ENCODE measurements around the gene COL23A1. TPM values are rescaled to one million over a fixed set of nuclear protein-coding genes. Genes with fewer than 3 reads are reported as not detected.

Gene COL23A1
- under 0.01 TPM in 1 of 2 replicates, not detected in the other for total RNA-seq

GRCh38 chr5:178590141-178590923, at the start of gene COL23A1:
COL23A1 (minus strand) TSS chr5:178590393.

DNA sequence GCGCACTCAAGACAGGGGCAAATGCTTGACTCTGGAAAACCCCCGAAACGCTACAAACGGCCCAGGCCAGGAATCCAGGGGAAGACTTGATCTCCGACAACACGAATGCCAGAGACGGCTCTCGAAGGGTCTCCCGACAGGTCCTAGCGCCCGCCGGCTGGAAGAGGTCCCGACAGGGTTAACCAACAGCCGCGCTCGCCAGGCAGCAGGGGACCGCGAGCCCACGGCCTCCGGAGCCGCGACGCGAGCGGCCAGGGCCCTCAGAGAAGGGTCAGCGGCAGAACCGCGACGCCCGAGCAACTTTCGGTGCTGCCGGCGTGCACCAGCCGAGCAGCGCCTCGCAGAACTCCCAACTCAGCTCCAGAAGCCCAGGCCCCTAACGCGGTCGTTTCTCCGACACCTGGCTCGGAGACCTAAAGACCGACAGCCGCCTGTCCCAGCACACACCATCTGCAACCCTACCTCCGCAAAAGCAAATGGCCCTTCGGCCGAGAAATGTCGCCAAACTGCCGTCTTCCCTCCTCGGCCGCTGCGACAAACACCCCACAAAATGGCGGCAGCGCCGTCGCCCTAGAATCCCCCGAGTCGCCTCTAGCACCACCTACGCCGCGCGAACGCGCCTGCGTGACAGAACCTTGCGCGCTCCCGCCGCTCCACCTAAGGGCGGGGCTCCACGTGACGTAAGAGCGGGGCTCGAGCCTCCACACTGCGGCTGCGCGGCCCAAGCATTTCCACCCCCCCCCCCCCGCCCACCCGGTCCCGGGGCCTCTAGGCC, 36.5 kb upstream of the COL23A1 start, which contains the start of gene CLK4:
CLK4 (minus strand) TSS at position 567 of the 775 bp plus-strand sequence. CDS start 3,634 bp downstream, outside the sequence.

DNA sequence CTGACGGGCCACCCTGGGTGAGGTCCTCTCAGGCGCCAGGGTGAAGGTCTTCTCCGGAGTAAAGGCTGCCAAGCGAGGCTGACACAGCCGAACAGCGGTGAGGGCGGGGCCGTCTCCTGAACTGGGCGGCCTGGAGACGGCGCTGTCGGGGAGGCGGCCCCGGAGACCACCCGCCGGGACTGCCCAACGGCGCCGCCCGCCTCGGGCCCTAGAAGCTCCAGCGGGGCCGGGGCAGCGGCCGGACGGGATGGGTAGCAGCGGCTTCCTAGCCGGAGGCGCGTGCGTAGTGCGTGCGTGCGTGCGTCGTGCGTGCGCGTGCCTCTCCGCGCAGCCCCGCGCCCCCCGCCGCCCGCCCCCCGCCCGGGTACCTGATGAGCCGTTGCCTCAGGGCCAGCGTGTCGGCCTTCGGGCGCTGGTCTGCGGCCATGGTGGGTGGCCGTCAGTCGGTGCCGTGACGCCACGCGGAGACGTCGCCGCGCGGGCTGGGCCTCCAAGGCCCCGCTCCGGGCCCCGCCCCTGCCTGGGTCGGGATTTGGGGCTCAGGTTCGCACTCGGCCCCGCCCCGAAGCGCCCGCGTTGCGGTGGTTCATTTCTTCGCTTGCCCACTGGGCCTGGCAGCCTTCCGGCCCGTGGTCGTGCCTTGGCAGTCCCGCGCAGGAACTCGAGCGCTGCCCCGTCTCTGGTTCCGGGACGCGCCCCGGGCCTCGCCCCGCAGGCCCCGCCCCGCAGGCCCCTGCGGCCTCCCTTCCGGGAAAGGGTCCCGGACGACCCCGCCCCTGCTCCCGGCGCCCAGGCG, 357.9 kb downstream of the COL23A1 start, which contains the start of gene PHYKPL:
PHYKPL (minus strand) TSS at position 679 of the 796 bp plus-strand sequence; CDS start at position 427, 252 bp downstream.

GRCh38 chr5:178204182-178204934, 385.8 kb downstream of the COL23A1 start, which contains the start of gene HNRNPAB:
HNRNPAB (plus strand) TSS chr5:178204533; CDS start chr5:178204838, 305 bp downstream.

Small RNA genes within 50 kb of the gene (small RNA-seq; reads per million reads assigned to genes)
- not detected for gene RN7SKP70
- not detected for gene RN7SL646P

Other genes with a start within 250 kb of the COL23A1 start
- 39.3 and 44.4 TPM in 2 replicates for gene CLK4, start 36.7 kb upstream of the COL23A1 start, total RNA-seq
- gene ZNF354A, start 140.3 kb upstream of the COL23A1 start, total RNA-seq, result 9.7 and 11.7 TPM in 2 replicates